Right lobe of liver (tissue), 4 donors: ENCODE measurements around the gene BCKDHB.

ENCODE experiments used
- POLR2A ChIP-seq: fragments of 450-650 bp; IDR thresholded peaks from one replicate; pipeline ENCODE4 v1.6.1; 2017; ENCODE audit warnings: antibody characterized with exemption, mild to moderate bottlenecking
- TF ChIP-seq, protein P1 (sequence below), 4 donors: fragments of 200-600 bp in 3 of 4; fragments of 450-650 bp in 1 of 4; IDR thresholded peaks; one replicate each; pipeline versions ENCODE4 v1.5.1 to v1.8.0; 2016 to 2022; ENCODE audit warnings: antibody characterized with exemption in 4 of 4, mild to moderate bottlenecking in 2 of 4
- donor health status: DM: no; HTN: no; CAD: no.
- donor health status: DM: no; HTN: no; CAD: no.
- donor health status: DM: no; HTN: yes; CAD: no.

DNA sequence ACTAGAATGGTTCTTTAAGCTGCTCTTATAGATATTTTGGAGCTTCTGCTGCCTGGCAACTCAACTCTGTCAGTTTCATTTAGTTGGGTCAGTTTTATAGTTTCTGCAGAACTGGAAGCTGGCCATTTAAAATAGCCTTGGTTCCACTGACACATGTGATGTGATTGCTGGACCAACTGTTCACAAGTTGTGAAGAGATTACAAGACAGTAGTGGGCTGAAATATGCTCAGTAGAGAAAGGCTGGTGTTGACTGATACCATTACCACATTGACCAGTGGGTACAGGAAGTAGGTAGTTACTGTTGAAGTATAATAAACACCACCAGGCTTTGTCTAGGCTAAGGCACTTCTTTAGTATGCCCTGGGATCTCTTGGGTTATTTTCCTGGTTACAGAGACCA, 39.0 kb downstream of the BCKDHB start:
- TF ChIP-seq, protein P1, sequence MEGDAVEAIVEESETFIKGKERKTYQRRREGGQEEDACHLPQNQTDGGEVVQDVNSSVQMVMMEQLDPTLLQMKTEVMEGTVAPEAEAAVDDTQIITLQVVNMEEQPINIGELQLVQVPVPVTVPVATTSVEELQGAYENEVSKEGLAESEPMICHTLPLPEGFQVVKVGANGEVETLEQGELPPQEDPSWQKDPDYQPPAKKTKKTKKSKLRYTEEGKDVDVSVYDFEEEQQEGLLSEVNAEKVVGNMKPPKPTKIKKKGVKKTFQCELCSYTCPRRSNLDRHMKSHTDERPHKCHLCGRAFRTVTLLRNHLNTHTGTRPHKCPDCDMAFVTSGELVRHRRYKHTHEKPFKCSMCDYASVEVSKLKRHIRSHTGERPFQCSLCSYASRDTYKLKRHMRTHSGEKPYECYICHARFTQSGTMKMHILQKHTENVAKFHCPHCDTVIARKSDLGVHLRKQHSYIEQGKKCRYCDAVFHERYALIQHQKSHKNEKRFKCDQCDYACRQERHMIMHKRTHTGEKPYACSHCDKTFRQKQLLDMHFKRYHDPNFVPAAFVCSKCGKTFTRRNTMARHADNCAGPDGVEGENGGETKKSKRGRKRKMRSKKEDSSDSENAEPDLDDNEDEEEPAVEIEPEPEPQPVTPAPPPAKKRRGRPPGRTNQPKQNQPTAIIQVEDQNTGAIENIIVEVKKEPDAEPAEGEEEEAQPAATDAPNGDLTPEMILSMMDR (IDR thresholded peaks at IDR 0.05): no peak
- TF ChIP-seq POLR2A: no peak
